HCT116 (cell line): ENCODE data around the gene MFSD8.

Experiments
- ATF3 ChIP-seq: IDR thresholded peaks from 2 replicates; pipeline ENCODE4 v1.6.1; 2012
- CEBPB ChIP-seq: IDR thresholded peaks from 2 replicates; pipeline ENCODE4 v1.6.1; 2012; ENCODE audit warnings: low read depth
- CTCF ChIP-seq, 3 experiments: fragments of 200-600 bp in 1 of 3; sonication (generic) in 1 of 3; IDR thresholded peaks in 2 of 3; conservative IDR thresholded peaks in 1 of 3; 2 replicates each; pipeline ENCODE4 v1.5.1; 2012 to 2017; ENCODE audit warnings: low read depth in 2 of 3, low read length in 2 of 3, antibody characterized with exemption in 1 of 3, borderline replicate concordance in 1 of 3, control low read depth in 1 of 3, mild to moderate bottlenecking in 1 of 3, mixed read lengths in 1 of 3, mixed run types in 1 of 3, moderate library complexity in 1 of 3; ENCODE audit not compliant: insufficient read depth in 1 of 3
- EZH2 ChIP-seq: fragments of 200-600 bp; sonication (generic); IDR thresholded peaks from 2 replicates; pipeline ENCODE4 v1.6.1; 2017; ENCODE audit warnings: antibody characterized with exemption, mixed run types
- POLR2A ChIP-seq: IDR thresholded peaks from 2 replicates; pipeline ENCODE4 v1.7.0; 2011; ENCODE audit warnings: borderline replicate concordance; ENCODE audit not compliant: insufficient read depth, insufficient read length; ENCODE audit errors: extremely low read depth
- RAD21 ChIP-seq: IDR thresholded peaks from 2 replicates; pipeline ENCODE4 v1.6.1; 2012; ENCODE audit warnings: low read depth, mild to moderate bottlenecking
- REST ChIP-seq: IDR thresholded peaks from 2 replicates; pipeline ENCODE4 v1.6.1; 2012; ENCODE audit warnings: low read depth
- SIN3A ChIP-seq: IDR thresholded peaks from 2 replicates; pipeline ENCODE4 v1.6.1; 2012; ENCODE audit warnings: low read depth
- TCF7L2 ChIP-seq: IDR thresholded peaks from 2 replicates; pipeline ENCODE4 v1.7.0; 2011; ENCODE audit warnings: borderline replicate concordance, inconsistent platforms; ENCODE audit not compliant: insufficient read depth, insufficient read length; ENCODE audit errors: extremely low read depth
- ZFX ChIP-seq: fragments of 450-650 bp; IDR thresholded peaks from 2 replicates; pipeline ENCODE4 v1.6.1; 2017
- ZNF274 ChIP-seq: fragments of 200-500 bp; sonication (Bioruptor generic); IDR thresholded peaks from 2 replicates; pipeline ENCODE4 v1.6.1; 2014; ENCODE audit warnings: mild to moderate bottlenecking, low read depth, low read length, inconsistent platforms

- no peak for TF ChIP-seq EZH2
- TF ChIP-seq CTCF (IDR thresholded peaks at IDR 0.05 in 2 of 3, conservative IDR thresholded peaks at IDR 0.05 in 1 of 3; ENCODE audit: borderline replicate concordance in 1 of 3, insufficient read depth in 1 of 3, low read depth in 2 of 3, low read length in 2 of 3) = no peak
- peak; percentile 31 for TF ChIP-seq TCF7L2
- no peak for TF ChIP-seq RAD21
- no peak for TF ChIP-seq CEBPB
- peak; percentile 60 for TF ChIP-seq POLR2A
- no peak for TF ChIP-seq ATF3
- TF ChIP-seq ZNF274 = no peak
- peak; percentile 88 for TF ChIP-seq ZFX
- TF ChIP-seq REST = no peak
- peak; percentile 73 for TF ChIP-seq SIN3A
Measured at GRCh38 chr4:127880763-127881562, 84.0 kb downstream of the MFSD8 start, which contains the start of gene PLK4.
